ENCODE results near the gene PGBD5. TPM values are rescaled to one million over a fixed set of nuclear protein-coding genes. Genes with fewer than 3 reads are reported as not detected.

PGBD5 gene
- total RNA-seq, 1 donor from 2014 or later = 19.7 TPM

DNA sequence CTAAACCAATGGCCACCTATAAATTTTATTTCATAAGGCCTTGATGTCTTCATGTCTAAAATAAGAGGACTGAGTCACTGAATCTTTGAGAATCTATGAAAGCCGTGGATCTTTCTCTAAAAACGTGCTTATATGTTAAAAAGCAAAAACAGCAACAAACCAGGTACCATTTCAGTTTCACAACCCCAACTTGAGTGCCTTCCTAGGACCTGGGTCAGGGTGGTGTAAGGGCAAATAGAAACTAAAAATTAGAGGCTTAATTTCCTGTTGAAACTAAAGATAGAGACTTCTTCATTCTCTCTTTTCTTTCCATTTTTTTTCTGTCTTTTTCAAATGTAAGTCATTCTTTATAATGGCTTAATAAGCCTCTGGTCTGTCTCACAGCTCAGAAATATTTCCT lies 27.2 kb upstream of the PGBD5 start:
- Mint-ChIP-seq H3K4me3 (no peak overlapping the region), H3K36me3 (ENCODE audit: low read depth) (no peaks in the 10 kb centered on the region), H3K4me1 (no peaks in the 10 kb centered on the region), H3K9me3 (no peaks in the 10 kb centered on the region), H3K27ac (ENCODE audit: unreplicated experiment) (no peak overlapping the region), H3K27me3 (ENCODE audit: low read depth) (peaks cover 3% of the 10 kb centered on the region)
- TF ChIP-seq, protein P1, sequence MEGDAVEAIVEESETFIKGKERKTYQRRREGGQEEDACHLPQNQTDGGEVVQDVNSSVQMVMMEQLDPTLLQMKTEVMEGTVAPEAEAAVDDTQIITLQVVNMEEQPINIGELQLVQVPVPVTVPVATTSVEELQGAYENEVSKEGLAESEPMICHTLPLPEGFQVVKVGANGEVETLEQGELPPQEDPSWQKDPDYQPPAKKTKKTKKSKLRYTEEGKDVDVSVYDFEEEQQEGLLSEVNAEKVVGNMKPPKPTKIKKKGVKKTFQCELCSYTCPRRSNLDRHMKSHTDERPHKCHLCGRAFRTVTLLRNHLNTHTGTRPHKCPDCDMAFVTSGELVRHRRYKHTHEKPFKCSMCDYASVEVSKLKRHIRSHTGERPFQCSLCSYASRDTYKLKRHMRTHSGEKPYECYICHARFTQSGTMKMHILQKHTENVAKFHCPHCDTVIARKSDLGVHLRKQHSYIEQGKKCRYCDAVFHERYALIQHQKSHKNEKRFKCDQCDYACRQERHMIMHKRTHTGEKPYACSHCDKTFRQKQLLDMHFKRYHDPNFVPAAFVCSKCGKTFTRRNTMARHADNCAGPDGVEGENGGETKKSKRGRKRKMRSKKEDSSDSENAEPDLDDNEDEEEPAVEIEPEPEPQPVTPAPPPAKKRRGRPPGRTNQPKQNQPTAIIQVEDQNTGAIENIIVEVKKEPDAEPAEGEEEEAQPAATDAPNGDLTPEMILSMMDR (conservative IDR thresholded peaks at IDR 0.05) = no peak
- no peak for DNase-seq (ENCODE audit: low read depth, low spot score)

DNA sequence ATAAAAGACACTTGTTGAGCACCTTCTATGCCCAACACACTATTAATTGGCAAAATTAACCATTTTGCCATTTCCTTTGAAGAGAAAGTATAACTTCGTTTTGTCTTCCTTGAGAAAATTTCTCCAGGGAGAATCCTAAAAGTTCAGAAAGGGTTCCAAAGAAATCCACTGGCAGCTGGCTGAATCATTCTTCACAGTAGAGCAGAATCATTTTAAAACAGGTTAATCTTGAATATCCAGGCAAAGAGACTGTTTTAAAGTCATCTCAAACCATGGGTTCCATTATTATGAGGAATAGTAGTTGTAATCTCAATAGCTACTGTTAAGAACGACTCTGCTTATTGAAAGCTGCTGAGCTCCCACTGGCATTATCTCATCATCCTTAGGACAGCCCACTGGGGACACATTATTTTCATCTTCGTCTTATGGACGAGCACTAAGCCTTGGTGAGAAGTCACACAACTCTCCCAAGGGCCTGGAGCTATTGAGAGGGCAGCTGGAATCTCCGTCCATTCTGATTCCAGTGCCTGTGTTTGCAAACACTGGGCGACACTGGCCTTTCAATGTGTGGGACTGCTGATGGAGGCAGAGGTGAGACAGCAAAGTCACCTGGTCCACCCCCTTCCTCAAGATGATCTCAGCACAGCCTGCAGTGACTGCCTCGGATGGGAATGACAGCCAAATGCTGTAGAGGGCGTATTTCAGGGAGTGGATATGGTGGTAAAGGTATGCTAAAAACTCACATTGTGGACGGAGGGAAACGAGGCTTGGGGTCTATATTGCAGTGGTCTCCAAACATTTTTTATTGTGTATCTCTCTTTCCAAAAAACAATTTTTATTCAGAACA lies 15.3 kb upstream of the PGBD5 start:
- H3K9me3 Mint-ChIP-seq = peaks cover 7% of the 10 kb centered on the region
- H3K4me1 Mint-ChIP-seq = no peaks in the 10 kb centered on the region
- H3K4me3 Mint-ChIP-seq = no peak overlapping the region
- H3K27me3 Mint-ChIP-seq (ENCODE audit: low read depth) = peaks cover 10% of the 10 kb centered on the region
- TF ChIP-seq, protein P1 (conservative IDR thresholded peaks at IDR 0.05) = no peak
- no peak overlapping the region for H3K27ac Mint-ChIP-seq (ENCODE audit: unreplicated experiment)
- H3K36me3 Mint-ChIP-seq (ENCODE audit: low read depth) = peaks cover 5% of the 10 kb centered on the region
- DNase-seq (ENCODE audit: low read depth, low spot score) = no peak

DNA sequence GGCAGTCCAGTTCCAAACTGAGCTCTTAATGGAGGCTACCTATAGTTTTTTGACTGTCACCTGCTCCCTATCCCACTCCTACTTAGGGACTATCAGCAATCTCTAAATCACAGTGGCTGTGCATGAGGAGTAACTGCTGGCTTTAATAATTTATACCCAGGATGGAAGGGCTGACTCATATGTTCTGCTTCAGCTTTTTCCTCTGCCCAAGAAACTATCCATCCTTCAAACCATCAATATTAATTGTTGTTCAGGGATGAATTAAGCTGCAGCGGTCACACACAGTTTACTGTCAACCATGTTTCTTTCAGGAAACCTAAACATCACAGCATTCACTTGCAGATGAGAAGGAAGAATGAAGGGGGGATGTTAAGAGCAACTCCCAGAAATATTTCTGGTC lies 9.0 kb upstream of the PGBD5 start:
- H3K27me3 Mint-ChIP-seq (ENCODE audit: low read depth) = peaks cover 13% of the 10 kb centered on the region
- TF ChIP-seq, protein P1 (conservative IDR thresholded peaks at IDR 0.05) = no peak
- H3K27ac Mint-ChIP-seq (ENCODE audit: unreplicated experiment) = no peak overlapping the region
- DNase-seq (ENCODE audit: low read depth, low spot score) = no peak
- peaks cover 5% of the 10 kb centered on the region for H3K36me3 Mint-ChIP-seq (ENCODE audit: low read depth)
- no peak overlapping the region for H3K4me3 Mint-ChIP-seq
- no peaks in the 10 kb centered on the region for H3K4me1 Mint-ChIP-seq
- H3K9me3 Mint-ChIP-seq = peaks cover 5% of the 10 kb centered on the region

DNA sequence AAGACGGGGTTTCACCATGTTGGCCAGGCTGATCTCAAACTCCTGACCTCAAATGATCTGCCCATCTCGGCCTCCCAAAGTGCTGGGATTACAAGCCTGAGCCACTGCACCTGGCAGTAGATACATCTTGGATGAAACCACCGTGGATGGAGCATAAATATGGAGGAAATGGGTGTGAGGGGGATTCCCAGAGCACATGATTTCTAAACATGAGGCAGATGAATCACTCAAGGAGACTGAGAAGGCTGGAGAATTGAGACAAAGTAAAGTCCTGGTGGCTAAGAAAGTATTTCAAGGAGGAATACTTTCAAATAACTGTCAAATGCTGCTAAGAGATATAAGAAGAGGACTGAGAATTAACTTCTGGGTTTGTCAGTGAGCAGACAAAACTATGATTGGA lies 5.4 kb upstream of the PGBD5 start:
- no peak overlapping the region for H3K4me3 Mint-ChIP-seq
- peaks cover 25% of the 10 kb centered on the region for H3K4me1 Mint-ChIP-seq
- no peak for DNase-seq (ENCODE audit: low read depth, low spot score)
- peaks cover 29% of the 10 kb centered on the region for H3K27me3 Mint-ChIP-seq (ENCODE audit: low read depth)
- TF ChIP-seq, protein P1 (conservative IDR thresholded peaks at IDR 0.05) = no peak
- no peaks in the 10 kb centered on the region for H3K9me3 Mint-ChIP-seq
- no peaks in the 10 kb centered on the region for H3K36me3 Mint-ChIP-seq (ENCODE audit: low read depth)
- no peak overlapping the region for H3K27ac Mint-ChIP-seq (ENCODE audit: unreplicated experiment)

DNA sequence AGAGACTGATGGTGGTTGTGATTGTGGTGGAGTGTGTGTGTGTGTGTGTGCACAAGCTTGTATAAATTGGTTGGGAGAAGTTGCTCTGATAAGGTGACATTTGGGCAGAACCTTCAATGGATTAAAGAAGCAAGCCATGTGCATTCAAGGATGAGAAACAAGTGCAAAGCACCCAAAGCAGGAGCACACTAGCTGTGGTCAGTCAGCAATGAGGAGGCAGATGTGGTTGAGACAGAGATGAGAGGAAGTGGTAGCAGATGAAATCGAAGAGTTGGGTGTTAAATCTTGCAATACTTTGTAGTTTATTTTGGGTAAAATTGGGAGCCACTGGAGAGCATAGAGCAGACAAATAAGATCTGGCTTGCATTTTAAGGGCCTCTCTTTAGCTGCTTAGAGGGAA lies 4.4 kb upstream of the PGBD5 start:
- no peak for DNase-seq (ENCODE audit: low read depth, low spot score)
- peaks cover 25% of the 10 kb centered on the region for H3K4me1 Mint-ChIP-seq
- no peak overlapping the region for H3K27ac Mint-ChIP-seq (ENCODE audit: unreplicated experiment)
- H3K9me3 Mint-ChIP-seq = no peaks in the 10 kb centered on the region
- TF ChIP-seq, protein P1 (conservative IDR thresholded peaks at IDR 0.05) = no peak
- peaks cover 29% of the 10 kb centered on the region for H3K27me3 Mint-ChIP-seq (ENCODE audit: low read depth)
- no peak overlapping the region for H3K4me3 Mint-ChIP-seq
- no peaks in the 10 kb centered on the region for H3K36me3 Mint-ChIP-seq (ENCODE audit: low read depth)
